ENCODE results near the gene ZDHHC8.

DNA sequence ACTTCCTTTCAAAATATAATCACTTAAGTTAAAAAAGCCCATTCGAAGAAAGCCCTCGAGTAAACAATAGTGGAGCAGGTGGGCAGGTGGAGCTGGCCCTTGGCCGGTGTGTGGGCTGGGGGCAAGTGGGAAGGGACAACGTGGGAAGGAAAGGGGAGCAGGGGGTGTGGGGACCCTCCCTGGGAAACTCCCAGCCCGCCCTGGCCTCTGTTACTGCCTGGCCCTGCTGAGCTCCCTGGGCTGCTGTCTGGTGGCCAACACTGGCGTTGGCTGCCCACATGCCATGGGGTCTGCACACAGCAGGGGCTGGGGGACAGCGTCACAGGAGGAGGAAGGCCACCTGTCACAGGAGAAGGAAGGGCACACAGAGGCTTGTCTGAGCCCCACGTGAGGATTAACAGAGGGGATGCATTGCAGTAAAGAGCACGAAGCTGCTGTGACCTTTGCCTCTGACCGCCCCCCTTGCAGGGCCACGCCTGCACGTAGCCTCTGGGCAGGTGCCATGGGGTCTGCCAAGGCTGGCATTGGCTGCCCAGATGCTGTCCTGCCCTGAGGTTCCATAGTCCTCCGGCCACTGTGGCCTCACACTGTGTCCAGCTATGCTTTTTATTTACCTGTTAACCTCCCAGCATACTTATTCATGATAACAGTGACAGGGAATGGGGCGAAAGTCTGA lies 55.4 kb downstream of the ZDHHC8 start:
- TF ChIP-seq, protein P1, sequence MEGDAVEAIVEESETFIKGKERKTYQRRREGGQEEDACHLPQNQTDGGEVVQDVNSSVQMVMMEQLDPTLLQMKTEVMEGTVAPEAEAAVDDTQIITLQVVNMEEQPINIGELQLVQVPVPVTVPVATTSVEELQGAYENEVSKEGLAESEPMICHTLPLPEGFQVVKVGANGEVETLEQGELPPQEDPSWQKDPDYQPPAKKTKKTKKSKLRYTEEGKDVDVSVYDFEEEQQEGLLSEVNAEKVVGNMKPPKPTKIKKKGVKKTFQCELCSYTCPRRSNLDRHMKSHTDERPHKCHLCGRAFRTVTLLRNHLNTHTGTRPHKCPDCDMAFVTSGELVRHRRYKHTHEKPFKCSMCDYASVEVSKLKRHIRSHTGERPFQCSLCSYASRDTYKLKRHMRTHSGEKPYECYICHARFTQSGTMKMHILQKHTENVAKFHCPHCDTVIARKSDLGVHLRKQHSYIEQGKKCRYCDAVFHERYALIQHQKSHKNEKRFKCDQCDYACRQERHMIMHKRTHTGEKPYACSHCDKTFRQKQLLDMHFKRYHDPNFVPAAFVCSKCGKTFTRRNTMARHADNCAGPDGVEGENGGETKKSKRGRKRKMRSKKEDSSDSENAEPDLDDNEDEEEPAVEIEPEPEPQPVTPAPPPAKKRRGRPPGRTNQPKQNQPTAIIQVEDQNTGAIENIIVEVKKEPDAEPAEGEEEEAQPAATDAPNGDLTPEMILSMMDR (IDR thresholded peaks at IDR 0.05) = no peak
- TF ChIP-seq POLR2A (IDR thresholded peaks at IDR 0.05) (no peak), POLR2AphosphoS5 (IDR thresholded peaks at IDR 0.05; ENCODE audit: insufficient read depth in 1 of 2, low read depth in 1 of 2) (no peak)

Measured in vagina (tissue), 2 donors.